RPMI7951 (cell line): ENCODE measurements around the gene STARD5. TPM values are rescaled to one million over a fixed set of nuclear protein-coding genes. Genes with fewer than 3 reads are reported as not detected.

Source experiments
- DNase-seq: peaks from one replicate; pipeline ENCODE4 v3.0.0-alpha.2; 2012; ENCODE audit warnings: low read depth
- total RNA-seq: library from RNA; depleted of rRNA; stranded (reverse); fragments of >200 nt; shearing (Covaris generic); gene quantifications from 2 replicates; pipeline ENCODE4 v1.2.3, GENCODE V29; 2014

STARD5 gene
- total RNA-seq, 1 experiment from 2014 or later = 5.3 TPM

DNA sequence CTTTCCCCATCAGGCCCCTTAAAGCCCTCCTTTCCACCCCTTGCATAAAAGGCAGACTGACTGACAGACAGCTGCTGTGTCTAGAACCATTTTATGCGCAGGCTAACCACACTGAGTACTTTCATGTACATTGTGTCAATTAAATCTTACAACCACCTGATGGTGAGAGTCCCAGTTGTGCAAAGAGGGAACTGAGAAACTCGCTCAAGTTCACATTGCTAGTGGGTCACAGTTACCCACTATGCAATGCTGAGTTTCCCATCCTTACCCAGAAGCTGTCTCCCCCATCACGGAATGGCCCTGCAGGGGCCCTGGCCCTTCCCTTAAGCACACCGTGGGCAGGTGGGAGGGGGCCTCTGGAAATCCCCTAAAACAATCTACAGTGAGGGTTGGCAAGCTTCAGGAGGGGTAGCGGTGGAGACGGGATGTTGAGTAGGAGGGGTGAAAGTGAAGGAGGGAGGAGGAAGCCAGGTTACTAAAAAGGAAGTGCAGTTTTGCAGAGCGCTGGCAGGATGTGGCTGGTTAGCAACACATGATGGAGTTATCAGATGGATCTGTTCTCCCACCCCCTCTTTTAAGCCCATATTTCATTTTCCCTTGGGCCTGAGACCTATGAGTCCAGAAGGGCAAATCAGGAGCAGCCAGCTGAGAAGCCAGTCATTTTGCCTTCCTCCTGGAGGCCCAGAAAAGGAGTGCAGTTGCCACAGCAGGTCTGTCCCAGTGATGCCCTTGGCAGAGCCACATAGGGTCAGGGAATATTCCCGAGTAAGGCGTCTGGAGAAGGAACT is 30.0 kb downstream of the STARD5 start:
- DNase-seq = no peak

DNA sequence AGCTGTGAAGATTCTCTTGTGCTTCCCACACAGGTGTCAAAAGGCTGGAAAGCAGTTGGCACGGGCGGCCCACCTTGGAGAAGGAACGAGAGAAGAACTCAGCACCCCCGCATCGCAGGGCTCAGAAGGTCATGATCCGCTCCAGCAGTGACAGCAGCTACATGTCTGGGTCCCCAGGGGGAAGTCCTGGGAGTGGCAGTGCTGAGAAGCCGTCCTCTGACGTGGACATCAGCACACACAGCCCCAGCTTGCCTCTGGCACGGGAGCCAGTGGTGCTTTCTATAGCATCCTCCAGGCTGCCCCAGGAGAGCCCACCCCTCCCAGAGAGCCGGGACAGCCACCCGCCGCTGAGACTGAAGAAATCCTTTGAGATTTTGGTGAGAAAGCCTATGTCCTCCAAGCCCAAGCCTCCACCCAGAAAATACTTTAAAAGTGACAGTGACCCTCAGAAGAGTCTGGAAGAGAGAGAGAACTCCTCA is 31.4 kb downstream of the STARD5 start:
- DNase-seq = no peak

DNA sequence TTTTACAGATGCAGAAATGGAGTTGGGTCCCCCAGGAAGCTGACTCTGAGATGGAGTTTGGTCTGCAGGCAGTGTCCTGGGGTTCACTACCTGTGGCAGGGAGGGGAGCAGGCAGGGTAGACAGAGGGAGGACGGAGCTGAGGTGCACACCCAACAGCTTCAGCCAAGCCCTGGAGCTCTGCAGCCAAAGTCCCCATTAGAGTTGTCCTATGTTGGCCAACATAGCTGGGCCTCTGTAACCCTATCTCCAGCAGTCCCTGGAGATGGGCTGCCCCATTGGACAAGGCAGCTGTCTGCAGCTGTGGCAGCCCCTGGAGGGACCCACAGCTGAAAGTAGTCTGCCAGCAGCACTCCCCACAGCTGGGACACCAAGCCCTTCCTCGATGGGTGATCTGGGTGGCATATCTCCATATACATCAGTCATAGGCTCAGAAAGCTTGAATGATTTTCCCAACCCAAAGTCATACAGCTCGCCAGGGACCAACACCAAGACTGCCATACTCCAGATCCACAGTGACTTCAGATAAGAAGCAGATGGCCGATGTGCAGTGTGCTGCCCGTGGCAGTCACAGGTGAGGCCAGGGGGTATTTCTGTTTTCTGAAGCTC is 31.9 kb downstream of the STARD5 start:
- DNase-seq = no peak

DNA sequence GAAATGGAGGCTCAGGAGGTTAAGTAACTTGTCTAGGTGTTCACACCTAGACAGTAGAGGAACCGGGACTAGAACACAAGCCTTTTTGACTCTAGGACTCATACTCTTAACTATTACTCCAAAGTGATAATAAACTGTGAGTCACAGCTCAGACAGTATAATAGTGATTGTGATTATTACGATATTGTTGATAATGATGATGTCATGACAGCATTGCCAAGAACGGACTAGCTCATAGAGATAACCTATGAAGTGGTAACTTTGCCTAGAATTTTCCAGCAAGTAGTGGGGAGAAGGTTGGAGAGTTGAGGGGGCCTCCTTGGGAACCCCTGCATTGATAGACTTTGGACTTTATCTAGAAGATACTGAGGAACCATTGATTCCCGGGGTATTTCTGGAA is 34.0 kb downstream of the STARD5 start:
- no peak for DNase-seq

DNA sequence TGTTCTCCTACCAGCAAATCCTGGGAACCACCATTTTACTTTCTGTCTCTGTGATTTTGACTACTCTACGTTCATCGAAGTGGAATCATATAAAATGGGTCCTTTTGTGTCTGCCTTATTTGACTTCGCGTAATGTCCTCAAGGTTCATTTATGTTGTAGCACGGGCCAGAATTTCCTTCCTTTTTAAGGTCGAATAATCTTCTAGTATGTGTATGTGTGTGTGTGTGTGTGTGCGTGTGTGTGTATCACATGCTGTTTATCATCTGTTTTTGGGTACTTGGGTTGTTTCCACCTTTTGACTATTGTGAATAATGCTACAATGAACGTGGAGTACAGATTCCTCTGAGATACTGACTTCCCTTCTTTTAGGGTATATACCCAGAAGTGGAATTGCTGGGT is 35.3 kb downstream of the STARD5 start:
- no peak for DNase-seq

DNA sequence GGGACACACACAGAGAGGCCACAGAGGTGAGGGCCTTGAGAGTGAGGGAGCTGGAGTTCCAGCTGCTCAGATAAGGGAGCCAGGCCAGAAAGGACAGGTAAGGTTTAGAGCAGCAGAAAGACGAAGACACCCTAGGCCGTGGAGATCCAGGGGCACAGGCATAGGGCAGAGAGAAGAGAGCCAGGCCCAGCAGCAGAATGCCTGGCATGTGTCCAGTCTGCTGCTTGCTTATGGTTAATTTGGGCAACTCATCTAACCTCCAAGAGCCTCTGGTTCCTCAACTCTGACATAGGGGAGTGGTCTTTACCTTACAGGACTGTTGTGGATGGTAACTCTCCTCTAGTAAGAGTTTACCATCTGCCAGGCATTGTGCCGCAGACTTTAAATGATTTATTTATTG is 35.9 kb downstream of the STARD5 start:
- DNase-seq = no peak

DNA sequence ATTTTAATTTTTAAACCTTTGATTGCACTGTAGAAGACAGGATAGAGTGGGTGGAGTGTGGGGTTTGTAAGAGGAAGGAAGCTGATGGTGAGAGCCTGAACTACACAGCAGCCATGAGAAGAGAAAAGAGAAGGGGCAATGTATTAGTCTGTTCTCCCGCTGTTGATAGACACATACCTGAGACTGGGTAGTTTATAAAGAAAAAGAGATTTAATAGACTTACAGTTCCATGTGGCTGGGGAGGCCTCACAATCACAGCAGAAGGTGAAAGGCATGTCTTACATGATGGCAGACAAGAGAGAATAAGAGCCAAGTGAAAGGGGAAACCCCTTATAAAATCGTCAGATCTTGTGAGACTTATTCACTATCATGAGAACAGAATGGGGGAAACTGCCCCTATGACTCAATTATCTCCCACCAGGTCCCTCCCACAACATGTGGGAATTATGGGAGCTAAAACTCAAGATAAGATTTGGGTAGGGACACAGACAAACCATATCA is 37.3 kb downstream of the STARD5 start:
- no peak for DNase-seq

DNA sequence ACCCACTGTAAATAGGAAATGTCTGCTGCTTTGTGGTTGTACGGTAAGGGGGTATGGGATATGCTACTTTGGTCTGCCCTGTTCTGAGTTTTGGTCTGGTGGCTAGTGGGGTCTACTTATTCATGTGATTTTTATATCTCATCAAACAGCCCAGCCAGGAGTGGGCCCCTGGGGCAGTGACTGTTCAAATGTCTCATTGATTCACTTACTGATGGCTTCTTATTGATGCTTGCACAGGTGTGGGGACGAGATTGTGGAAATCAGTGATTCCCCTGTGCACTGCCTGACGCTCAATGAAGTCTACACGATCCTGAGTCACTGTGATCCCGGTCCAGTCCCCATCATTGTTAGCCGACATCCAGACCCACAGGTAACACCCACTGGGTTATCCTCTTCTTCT is 38.5 kb downstream of the STARD5 start:
- DNase-seq = no peak

DNA sequence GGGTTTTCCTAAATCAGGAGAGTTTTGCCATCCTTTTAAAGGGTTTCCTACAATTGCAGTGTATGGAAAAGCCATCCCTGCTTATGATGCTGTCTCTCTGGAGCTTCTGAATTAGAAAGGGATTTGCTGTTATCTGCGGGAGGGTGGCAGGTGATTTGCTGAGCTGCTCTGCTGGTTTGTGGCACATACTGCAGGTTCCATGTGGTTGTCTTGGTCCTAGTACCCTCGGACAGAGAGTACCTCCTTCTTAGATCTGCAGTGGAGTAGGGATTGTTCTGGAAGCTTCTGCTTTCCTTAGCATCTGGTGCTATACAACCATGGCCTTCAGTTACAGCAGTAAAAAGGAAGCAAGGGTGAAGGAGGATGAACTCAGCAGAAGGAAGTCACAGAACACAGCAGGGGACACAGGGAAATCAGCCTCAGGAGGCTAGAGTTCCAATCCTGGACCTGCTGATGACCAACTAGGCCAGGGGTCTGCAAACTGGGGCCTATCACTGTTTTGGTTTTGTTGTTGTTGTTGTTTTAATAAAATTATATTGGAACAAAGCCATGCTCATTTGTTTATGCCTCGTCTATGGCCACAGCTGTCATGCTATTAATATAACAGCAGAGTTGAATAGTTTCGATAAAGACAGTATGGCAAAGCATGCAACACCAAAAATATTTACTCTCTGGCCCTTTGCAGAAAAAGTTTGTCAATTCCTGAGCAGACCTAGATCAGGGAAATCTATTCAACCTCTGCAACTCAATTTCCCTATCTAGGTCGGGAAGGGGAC is 39.5 kb downstream of the STARD5 start:
- DNase-seq = no peak

DNA sequence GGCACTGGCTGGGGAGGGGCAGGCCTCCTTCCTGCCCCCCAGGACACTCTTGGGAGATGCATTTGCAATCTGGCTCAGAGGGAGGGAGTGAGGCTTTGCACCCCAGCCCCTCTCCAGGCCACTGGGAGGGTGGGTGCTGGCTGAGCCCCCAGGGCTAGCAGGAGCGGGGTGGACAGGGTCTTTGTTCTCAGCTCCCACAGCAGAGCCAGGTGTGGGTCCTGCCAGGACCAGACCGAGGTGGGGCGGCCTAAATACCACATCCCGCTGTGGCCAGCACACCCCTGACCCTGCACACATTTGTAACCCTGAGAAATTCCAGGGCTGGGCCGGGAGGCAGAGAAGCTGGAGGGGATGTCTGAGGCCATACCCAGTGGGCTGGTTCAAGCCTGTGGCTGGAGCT is 41.0 kb downstream of the STARD5 start:
- no peak for DNase-seq

DNA sequence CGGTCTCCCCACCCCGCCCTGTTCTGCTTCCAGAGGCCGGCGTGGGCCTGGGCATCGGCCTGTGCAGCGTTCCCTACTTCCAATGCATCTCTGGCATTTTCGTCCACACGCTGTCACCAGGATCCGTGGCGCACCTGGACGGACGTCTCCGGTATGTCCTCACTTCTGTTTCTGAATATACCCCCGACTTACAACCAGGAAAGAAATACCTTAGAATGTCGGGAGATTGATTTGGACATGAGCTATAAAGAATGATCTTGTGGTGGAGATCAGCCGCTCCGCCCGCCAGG is 41.4 kb downstream of the STARD5 start:
- no peak for DNase-seq

DNA sequence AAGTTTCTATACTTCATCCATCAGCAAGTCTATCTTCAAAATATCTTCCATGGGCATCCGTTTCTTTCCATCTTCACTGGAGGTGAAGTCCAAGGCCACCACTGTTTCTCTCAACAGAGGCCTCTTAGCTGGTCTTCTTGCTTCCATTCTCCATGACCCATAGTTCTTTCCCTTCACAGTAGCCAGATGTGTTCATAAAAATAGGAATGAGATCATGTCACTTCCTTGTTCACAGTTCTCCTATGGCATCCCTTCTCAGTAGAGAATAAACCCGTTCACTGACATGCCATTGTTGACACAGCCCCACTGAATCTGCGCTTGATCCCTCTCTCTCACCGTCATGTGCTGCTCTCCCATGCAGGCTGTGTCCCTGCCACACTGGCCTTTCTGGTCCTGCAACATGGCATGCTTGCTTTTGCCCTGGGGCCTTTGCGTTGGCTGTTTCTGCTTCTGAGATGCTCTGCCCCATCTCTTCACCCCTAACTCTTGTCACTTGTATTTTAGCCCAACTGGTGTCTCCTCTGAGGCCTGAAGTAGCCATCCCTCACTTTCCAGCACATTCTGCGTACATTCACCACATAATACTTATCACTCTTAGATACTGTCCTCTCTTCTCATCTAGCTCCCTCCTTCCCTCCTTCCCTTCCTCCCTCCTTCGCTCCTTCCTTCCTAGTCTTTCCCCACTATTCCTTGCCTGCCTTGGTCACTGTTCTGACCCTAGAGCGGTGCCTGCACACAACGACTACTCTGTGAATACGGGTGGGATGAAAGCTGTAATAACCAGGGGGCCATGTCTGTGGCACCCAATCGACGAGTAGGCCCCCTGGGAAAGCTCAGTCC is 42.0 kb downstream of the STARD5 start:
- DNase-seq = no peak

DNA sequence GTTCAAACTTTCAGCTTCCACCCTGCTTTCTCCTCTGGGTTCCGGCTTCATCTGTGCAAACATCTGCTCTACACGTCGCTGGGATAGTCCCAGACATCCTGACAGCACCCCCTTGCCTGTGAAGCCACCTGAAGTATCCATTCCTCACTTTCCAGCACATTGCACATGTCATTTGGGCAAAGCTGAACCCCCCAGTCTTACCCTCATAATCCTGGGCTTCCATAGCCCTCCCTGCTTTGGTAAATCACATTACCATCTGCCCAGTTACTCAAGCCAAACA is 42.5 kb downstream of the STARD5 start:
- no peak for DNase-seq

DNA sequence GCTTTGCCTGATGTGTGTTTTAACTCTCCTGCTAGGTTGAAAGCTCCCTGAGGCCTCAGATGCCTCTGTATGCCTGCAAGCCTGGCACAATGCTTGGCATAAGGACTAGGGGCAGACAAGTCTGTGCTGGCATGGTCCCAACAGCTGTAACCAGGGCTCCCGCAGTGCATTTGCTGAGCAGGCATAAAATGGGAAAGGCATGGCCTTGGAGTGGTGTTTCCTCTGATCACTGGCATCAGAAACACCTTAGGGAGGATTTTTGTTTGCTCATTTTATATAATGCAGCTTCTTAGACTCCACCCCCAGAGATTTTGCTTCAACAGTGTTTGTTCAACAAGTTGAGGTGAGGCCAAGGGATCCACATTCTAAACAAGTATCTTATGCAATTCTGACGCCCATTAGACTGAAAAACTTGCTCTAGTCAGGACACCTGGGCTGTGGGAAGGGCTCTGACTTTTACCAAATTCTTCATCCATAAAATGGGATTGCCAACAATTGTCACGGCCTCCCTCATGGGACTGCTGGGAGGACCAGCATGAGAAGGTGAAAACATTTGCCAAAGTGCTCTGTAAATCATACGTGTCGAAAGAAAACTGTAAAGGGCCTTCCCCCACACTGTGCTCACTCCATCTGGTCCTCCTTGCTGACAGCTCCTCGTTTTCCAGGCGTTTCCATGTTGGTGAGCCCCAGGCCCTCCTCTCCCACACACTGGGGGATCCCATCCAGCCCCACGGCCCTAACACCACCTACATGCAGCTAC is 43.1 kb downstream of the STARD5 start:
- no peak for DNase-seq

DNA sequence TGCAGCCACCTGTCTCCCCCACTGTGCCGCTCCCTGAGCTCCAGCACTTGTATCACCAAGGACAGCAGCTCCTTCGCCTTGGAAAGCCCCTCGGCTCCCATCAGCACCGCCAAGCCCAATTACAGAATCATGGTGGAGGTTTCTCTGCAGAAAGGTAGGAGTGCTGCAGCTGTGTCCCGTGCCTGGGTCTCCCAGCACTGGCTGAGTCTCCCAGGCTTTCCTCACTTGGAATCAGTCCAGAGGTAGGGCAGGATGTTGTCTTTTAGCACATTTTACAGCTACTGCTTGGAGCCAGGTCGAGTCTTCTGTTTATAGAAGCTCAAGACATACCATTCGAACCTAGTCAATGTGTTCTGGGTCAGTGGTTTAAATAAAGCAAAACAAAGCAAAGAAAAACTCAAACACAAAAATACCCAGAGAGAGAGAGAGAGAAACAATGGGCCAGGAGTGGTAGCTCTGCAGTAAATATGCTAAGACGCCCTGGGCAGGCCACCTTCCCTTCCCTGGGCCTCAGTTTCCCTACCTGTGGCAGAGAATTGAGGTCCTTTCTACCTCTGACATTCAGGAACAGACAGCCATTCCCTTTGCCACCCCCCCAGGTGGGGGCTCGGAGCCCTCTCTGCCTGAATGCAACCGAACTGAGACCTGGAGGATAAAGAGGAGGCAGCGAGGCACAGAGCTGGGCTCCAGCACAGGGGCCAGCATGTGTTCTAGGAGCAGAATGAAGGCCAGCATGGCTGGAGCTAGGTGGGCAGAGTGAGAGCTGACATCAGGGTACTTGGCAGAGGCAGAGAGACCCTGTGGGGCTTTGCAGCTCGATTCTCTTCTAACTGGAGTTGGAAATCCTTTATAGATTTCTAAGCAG is 44.1 kb downstream of the STARD5 start:
- no peak for DNase-seq

DNA sequence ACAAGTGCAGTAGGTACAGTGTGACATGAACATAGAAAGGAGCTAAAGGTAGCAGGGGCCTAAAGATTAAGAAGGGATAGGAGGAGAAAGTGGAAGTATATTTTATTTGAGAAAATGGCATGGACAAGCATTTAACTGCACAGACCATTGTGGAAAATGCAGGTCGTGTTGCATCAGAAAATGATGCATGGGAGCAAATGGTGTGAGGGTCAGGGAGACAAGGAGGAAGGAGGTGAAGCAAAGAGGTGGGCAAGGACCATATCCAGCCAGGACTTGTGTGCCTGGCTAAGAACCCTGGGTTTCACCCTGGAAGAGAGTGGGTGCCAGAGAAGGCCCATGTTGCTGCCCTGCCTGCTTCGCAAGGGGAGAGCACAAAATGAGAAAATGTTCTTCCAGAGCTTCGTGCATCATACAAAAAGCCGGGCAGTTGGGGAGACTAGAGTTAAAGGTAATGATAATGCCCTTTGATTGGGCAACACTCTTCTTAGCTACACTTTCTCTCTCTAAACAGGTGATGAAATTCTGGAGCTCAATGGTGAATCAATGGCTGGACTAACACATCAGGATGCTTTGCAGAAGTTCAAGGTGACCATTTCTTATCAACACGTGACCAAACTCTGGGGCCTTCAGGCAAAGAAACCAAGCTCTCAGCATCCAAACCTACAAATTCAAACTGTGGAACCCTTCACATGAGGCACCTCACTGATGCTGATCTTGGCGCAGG is 45.5 kb downstream of the STARD5 start:
- DNase-seq = no peak

DNA sequence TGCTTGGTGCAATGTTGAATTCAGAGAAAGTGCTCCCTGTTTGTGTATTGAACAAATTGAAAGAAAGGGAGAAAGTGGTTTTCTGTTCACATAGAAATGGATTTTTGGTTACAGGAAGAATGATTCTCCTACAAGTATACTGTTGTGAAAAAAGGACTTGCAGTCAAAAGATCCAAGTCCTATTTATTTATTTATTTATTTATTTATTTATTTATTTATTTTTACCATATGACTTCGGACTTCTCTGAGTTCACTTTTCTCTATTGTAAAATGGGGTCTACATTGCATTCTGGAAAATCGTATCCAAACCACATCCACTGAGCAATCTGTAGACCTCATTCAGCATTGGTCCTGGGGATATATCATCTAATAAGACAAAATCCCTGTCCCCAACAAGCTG is 46.1 kb downstream of the STARD5 start:
- no peak for DNase-seq

DNA sequence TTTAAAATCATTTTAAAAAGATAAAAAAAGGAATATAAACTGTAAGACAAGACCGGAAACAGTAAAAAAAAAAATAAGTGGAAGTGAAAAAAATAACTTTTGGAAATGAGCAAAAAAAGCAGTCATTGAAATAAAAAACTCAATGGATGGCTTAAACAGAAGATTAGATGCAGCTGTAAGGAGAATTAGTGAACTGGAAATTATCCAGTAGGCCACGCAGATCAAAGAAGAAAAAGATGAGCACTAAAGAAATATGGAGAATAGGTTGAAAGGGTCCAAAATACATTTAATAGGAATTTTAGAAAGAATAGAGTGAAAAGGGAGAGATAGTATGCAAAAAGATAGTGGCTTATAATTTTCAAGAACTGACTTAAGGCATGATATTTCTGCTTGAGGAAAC is 47.0 kb downstream of the STARD5 start:
- no peak for DNase-seq

DNA sequence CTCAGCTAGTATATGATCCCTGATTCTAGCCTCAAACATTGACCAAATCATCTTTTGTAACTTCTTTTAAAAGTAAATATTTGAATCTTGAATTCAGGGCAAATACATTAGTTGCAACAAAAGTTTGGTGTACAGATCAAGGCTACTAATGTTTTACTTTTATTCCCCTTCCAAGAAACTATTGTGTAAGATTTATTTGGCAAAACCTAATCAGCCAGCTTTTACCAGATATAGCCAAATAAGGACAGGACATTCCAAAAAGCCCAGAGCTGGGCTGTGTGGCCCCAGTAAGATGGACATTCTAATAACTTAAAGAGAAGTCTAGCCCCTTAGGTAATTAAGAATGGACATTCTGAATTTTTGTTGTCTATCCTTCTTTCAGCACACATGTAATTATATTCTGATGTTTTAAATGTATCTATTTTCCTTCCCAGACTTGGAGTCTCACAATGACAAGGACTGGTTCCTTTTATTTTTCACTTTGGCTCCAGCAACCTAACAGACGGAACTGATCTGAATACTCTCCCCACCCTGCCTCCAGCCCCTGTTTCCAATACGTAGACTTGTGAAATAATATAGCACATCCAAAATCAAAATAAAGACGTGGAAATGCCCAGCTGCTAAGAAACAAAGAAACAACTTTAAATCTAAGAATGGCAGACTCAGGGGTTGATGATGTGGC is 48.1 kb downstream of the STARD5 start:
- DNase-seq = no peak
